HG02870 (cell line): ENCODE results near the gene ATP1B1.
"Not testable (repeated sequence)": the region's sequence is repeated elsewhere in the genome, so short reads cannot be mapped to it uniquely, and the experiment has no call there.

Source experiments
- ATAC-seq: cut with Tn5 transposase; IDR thresholded peaks from one replicate; pipeline ENCODE4 v1.9.1; 2021; ENCODE audit warnings: mild to moderate bottlenecking, moderate library complexity; ENCODE audit not compliant: unreplicated experiment

Gene ATP1B1

GRCh38 chr1:169138866-169139670 lies 32.6 kb downstream of the ATP1B1 start:
- peak; percentile 98 for ATAC-seq

GRCh38 chr1:169141356-169141755 lies 34.9 kb downstream of the ATP1B1 start:
- ATAC-seq, result no peak

GRCh38 chr1:169142129-169142528 lies 35.6 kb downstream of the ATP1B1 start:
- ATAC-seq, result no peak

- ATAC-seq, result no peak
Observed at GRCh38 chr1:169143346-169143745, 36.9 kb downstream of the ATP1B1 start.

- no peak for ATAC-seq
Observed at GRCh38 chr1:169143984-169144383, 37.5 kb downstream of the ATP1B1 start.

GRCh38 chr1:169144941-169145626 lies 38.6 kb downstream of the ATP1B1 start:
- no peak for ATAC-seq

GRCh38 chr1:169146576-169147214 lies 40.2 kb downstream of the ATP1B1 start:
- ATAC-seq, result no peak

- ATAC-seq, result no peak
Observed at GRCh38 chr1:169148472-169149252, 42.2 kb downstream of the ATP1B1 start.

GRCh38 chr1:169149555-169150286 lies 43.2 kb downstream of the ATP1B1 start:
- ATAC-seq, result no peak

GRCh38 chr1:169150641-169151337 lies 44.3 kb downstream of the ATP1B1 start:
- no peak for ATAC-seq

GRCh38 chr1:169151338-169151837 lies 44.9 kb downstream of the ATP1B1 start:
- no peak for ATAC-seq

GRCh38 chr1:169155675-169156074 lies 49.2 kb downstream of the ATP1B1 start:
- ATAC-seq, result no peak

GRCh38 chr1:169156580-169156979 lies 50.1 kb downstream of the ATP1B1 start:
- no peak for ATAC-seq

GRCh38 chr1:169160845-169161495 lies 54.5 kb downstream of the ATP1B1 start:
- no peak for ATAC-seq

- peak; percentile 87 for ATAC-seq
Observed at GRCh38 chr1:169161496-169162194, 55.2 kb downstream of the ATP1B1 start.

- ATAC-seq, result peak; percentile 44
Observed at GRCh38 chr1:169163059-169163458, 56.6 kb downstream of the ATP1B1 start.

GRCh38 chr1:169175461-169175860 lies 69.0 kb downstream of the ATP1B1 start:
- no peak for ATAC-seq

GRCh38 chr1:169179431-169179830 lies 72.9 kb downstream of the ATP1B1 start:
- not testable (repeated sequence) for ATAC-seq
